ENCODE measurements around the gene ZFC3H1. TPM values are rescaled to one million over a fixed set of nuclear protein-coding genes. Genes with fewer than 3 reads are reported as not detected.

The ZFC3H1 gene
- total and polyA plus RNA-seq, 9 of the 15 experiments (the other 6 are each of a cell fraction or from before 2014, with no cell fraction given) = 14.8 to 80.5 (median 22.1) TPM

DNA sequence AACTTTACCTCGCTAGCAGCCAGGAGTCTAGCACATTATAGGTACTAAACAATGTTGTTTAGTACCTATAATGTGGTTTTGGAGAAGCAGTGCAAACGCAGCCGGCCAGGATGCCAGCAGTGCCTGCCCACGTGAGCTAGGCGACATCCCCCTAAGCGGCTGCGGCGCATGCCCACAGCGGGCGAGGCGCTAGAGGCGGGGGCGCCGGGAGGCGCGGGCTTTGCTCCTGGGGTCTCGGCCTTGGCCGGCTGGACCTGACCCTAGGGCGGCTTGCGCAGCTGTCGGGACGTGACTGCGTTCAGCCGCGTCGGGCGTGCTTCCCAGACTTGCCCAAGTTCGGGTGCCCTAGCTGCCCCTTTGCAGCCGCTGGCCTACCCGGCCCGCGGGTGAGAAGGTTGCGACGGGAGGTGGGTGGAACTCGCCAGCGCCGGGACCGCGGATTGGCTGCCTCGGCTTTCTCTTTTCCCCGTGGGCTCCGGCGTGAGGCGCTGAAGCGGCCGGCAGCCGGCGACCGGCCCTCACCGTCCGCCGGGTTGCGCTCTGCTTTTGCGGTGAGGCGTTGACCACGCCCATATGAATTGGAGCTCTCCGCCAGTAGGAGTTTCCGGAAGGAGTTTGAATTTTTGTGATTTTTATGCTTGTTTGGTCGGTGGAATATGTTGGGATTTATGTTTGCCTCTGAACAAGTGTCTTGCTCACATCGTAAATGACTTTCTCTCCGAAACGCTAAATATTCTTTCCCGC is 22.4 kb upstream of the ZFC3H1 start, which contains the start of gene TMEM19 (continued):
- TF ChIP-seq, protein P1, sequence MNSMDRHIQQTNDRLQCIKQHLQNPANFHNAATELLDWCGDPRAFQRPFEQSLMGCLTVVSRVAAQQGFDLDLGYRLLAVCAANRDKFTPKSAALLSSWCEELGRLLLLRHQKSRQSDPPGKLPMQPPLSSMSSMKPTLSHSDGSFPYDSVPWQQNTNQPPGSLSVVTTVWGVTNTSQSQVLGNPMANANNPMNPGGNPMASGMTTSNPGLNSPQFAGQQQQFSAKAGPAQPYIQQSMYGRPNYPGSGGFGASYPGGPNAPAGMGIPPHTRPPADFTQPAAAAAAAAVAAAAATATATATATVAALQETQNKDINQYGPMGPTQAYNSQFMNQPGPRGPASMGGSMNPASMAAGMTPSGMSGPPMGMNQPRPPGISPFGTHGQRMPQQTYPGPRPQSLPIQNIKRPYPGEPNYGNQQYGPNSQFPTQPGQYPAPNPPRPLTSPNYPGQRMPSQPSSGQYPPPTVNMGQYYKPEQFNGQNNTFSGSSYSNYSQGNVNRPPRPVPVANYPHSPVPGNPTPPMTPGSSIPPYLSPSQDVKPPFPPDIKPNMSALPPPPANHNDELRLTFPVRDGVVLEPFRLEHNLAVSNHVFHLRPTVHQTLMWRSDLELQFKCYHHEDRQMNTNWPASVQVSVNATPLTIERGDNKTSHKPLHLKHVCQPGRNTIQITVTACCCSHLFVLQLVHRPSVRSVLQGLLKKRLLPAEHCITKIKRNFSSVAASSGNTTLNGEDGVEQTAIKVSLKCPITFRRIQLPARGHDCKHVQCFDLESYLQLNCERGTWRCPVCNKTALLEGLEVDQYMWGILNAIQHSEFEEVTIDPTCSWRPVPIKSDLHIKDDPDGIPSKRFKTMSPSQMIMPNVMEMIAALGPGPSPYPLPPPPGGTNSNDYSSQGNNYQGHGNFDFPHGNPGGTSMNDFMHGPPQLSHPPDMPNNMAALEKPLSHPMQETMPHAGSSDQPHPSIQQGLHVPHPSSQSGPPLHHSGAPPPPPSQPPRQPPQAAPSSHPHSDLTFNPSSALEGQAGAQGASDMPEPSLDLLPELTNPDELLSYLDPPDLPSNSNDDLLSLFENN (IDR thresholded peaks at IDR 0.05; ENCODE audit: low read depth in 2 of 2, low read length in 2 of 2) = no peak
- TF ChIP-seq MAX (CRISPR knock-in tag; IDR thresholded peaks at IDR 0.05) (peak; percentile 75), CEBPG (CRISPR knock-in tag; IDR thresholded peaks at IDR 0.05) (no peak), CEBPG (tag; conservative IDR thresholded peaks at IDR 0.05 in 1 of 2, IDR thresholded peaks at IDR 0.05 in 1 of 2) (no peak), ZBTB12 (CRISPR knock-in tag; IDR thresholded peaks at IDR 0.05) (0 out of 2 replicates have a peak, but pooled peaks have one; percentile 10), TCF3 (CRISPR knock-in tag; IDR thresholded peaks at IDR 0.05) (no peak), ZNF146 (CRISPR knock-in tag; IDR thresholded peaks at IDR 0.05; ENCODE audit: unreplicated experiment) (no peak), NFE2L1 (tag; IDR thresholded peaks at IDR 0.05; ENCODE audit: borderline replicate concordance, low read depth) (no peak), NFATC3 (IDR thresholded peaks at IDR 0.05) (no peak), CREM (IDR thresholded peaks at IDR 0.05; ENCODE audit: low read depth) (peak; percentile 27; the same call in 1 of the 2 replicates), NR2C2 (CRISPR knock-in tag; IDR thresholded peaks at IDR 0.05) (no peak), NR2C2 (tag; IDR thresholded peaks at IDR 0.05) (peak; percentile 78), PHF8 (IDR thresholded peaks at IDR 0.05; ENCODE audit: borderline replicate concordance, low read length) (peak; percentile 97), RBBP5 (IDR thresholded peaks at IDR 0.05; ENCODE audit: borderline replicate concordance, insufficient read depth, low read length, poor library complexity, severe bottlenecking) (peak; percentile 92), RB1 (IDR thresholded peaks at IDR 0.05; ENCODE audit: low read depth) (peak; percentile 77; the same call in 1 of the 2 replicates), CCNT2 (IDR thresholded peaks at IDR 0.05; ENCODE audit: borderline replicate concordance, extremely low read depth, insufficient read length, low read depth, low read length) (peak; percentile 63)
- TF ChIP-seq, protein P2, sequence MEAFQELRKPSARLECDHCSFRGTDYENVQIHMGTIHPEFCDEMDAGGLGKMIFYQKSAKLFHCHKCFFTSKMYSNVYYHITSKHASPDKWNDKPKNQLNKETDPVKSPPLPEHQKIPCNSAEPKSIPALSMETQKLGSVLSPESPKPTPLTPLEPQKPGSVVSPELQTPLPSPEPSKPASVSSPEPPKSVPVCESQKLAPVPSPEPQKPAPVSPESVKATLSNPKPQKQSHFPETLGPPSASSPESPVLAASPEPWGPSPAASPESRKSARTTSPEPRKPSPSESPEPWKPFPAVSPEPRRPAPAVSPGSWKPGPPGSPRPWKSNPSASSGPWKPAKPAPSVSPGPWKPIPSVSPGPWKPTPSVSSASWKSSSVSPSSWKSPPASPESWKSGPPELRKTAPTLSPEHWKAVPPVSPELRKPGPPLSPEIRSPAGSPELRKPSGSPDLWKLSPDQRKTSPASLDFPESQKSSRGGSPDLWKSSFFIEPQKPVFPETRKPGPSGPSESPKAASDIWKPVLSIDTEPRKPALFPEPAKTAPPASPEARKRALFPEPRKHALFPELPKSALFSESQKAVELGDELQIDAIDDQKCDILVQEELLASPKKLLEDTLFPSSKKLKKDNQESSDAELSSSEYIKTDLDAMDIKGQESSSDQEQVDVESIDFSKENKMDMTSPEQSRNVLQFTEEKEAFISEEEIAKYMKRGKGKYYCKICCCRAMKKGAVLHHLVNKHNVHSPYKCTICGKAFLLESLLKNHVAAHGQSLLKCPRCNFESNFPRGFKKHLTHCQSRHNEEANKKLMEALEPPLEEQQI (IDR thresholded peaks at IDR 0.05) = peak; percentile 39; the same call in 1 of the 2 replicates

All from K562 (cell line).